Measurements from ENCODE around the gene ALX3.

DNA sequence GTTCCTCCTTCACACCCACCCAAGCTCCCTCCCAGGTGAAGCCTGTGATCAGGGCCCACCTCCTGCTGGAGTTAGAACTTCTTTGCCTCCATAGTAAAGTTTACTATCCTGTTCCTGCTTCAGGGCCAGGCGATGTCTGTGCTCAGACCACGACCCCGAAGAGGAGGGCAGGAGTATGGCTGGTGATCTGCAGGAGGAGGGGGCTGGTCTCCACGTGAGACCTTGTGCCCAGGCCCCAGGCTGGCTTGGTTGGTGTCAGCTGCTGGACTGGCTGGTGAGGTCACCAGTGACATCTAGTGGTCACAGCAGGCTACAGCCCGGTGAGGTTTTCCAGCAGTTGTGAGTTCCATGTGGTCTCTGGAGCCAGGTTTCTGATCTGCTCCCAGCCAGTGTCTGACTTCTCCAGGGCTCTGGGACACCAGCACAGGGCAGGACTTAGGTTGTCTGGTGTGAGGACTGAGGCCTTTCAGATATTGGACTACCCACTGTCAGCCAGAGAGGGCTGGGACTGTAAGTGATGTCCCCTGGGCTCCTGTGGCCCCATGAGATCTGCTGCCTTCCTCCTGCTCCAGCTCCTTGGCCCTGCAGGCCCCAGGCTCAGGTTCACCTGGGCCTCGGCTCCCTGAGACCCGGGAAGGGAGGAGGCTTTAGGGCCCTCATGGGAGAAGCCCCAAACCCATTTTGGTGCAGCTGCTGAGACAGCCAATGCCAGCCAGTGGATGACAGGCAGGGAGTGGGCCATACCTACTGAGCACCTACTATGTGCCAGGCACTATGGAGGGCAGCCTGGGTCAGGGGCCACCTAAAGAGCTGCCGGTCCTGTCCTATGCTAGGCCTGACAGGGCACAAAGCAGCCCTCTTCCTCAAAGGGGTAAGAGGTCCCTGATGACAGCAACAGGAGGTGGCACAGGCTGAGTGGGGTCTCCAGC is 35.8 kb upstream of the ALX3 start:
- TF ChIP-seq, protein P1, sequence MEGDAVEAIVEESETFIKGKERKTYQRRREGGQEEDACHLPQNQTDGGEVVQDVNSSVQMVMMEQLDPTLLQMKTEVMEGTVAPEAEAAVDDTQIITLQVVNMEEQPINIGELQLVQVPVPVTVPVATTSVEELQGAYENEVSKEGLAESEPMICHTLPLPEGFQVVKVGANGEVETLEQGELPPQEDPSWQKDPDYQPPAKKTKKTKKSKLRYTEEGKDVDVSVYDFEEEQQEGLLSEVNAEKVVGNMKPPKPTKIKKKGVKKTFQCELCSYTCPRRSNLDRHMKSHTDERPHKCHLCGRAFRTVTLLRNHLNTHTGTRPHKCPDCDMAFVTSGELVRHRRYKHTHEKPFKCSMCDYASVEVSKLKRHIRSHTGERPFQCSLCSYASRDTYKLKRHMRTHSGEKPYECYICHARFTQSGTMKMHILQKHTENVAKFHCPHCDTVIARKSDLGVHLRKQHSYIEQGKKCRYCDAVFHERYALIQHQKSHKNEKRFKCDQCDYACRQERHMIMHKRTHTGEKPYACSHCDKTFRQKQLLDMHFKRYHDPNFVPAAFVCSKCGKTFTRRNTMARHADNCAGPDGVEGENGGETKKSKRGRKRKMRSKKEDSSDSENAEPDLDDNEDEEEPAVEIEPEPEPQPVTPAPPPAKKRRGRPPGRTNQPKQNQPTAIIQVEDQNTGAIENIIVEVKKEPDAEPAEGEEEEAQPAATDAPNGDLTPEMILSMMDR (IDR thresholded peaks at IDR 0.05; ENCODE audit: low read length) = peak; percentile 82
- no peak for TF ChIP-seq EZH2 (IDR thresholded peaks at IDR 0.05; ENCODE audit: borderline replicate concordance, low read length)

Data from OCI-LY1 (cell line).